Dermis blood vessel endothelial cell (primary cell): ENCODE results near the gene DNAH10. TPM values are rescaled to one million over a fixed set of nuclear protein-coding genes. Genes with fewer than 3 reads are reported as not detected.

Source experiments
- DNase-seq: peaks from one replicate; pipeline ENCODE4 v3.0.0; 2010
- total RNA-seq: library from RNA; depleted of rRNA; stranded (reverse); fragments of >200 nt; gene quantifications from 2 replicates; pipeline ENCODE4 v1.2.3, GENCODE V29; 2014

The DNAH10 gene
- total RNA-seq, 1 donor from 2014 or later: not detected

DNA sequence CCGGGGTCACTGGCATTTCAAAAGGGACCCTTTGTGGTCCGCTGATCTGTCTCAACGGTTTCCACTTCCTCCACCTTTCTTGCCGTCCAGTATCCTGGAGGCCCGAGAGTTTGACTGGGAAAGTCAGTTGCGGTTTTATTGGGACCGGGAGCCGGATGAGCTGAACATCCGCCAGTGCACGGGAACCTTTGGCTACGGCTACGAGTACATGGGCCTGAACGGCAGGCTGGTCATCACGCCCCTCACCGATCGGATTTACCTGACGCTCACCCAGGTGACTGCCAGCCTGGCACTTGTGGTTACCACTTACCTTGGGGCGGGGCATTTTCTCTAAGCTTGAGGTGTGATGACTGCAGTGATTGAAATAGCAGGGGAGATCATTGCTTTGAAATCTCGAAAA lies 83.8 kb downstream of the DNAH10 start:
- DNase-seq: no peak

GRCh38 chr12:123846340-123846739 lies 84.2 kb downstream of the DNAH10 start:
- no peak for DNase-seq

GRCh38 chr12:123847019-123847418 lies 84.9 kb downstream of the DNAH10 start:
- DNase-seq: no peak

DNA sequence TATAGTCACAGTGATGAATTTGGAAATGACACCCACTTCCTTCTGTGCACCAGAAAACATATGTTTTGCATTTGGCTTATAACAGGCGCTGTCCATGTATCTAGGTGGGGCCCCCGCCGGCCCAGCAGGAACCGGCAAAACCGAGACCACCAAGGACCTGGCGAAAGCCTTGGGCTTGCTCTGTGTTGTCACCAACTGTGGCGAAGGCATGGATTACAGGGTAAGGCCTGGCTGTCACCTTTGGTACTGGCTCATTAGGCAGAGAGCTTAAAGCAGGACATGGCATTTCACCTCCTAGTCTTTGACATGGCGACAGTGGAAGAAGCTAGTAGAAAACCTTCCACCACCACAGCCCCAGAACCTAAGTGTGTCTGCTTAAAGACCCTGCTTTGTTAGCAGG lies 85.8 kb downstream of the DNAH10 start:
- no peak for DNase-seq

DNA sequence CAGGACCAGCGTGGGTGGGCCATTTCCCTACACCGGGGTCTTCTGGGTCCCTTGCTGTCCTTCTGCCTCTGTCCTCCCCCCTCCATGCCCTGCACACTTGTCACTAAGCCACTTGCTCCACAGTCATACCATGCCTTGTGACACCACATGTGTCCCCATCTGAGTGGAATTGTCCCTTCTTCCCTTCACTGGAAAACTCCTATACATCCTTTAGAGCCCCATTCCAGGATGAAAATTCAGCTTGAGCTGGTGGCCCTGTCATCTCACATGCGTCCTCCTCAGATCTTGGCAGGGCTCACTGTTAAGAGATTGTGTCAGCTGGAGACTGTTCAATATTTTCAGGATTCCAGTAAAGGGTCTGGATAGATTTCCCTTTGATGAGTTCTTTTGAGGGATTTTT lies 87.4 kb downstream of the DNAH10 start:
- DNase-seq: no peak

DNA sequence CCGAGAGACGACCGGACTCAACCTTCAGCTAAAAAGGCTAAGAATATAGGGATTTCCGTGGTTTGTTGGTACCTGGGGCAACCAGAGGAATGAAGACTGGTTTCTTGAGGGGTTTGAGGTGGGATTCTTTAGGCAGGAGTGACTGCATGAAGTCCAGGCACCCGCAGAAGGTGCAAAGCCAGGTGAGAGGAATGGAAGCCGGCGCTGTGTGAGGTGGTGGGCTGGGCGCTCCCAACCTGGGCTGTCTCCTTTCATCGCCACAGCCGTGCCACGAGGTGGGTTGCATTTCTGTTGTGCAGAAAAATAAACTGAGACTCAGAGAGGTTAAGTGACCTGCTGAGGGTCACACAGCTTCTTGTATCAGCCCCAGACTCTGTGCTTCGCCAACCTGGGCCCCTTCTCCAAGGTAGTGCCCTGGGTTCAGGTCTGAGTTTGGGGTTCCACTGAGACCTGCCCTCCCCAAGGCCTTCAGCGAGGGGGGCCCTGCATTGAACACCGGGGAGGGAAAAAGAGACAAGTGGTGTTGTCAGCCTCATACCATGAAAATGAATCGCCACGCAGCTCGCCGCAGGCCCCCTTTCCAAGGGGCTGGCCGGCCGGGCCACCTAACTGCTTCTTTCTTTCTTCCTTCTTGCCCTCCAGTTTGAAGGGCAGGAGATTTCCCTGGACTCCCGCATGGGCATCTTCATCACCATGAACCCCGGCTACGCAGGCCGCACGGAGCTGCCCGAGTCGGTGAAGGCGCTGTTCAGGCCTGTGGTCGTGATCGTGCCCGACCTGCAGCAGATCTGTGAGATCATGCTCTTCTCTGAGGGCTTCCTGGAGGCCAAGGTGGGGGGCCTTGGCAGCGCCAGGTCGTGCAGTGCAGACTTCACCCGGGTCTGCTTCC lies 88.4 kb downstream of the DNAH10 start:
- no peak for DNase-seq

GRCh38 chr12:123853396-123854070 lies 91.4 kb downstream of the DNAH10 start:
- no peak for DNase-seq

- DNase-seq: no peak
These were observed 92.1 kb downstream of the DNAH10 start for GRCh38 chr12:123854232-123854631.

GRCh38 chr12:123854918-123855317 lies 92.8 kb downstream of the DNAH10 start:
- no peak for DNase-seq

GRCh38 chr12:123856681-123857080 lies 94.6 kb downstream of the DNAH10 start:
- DNase-seq: no peak

DNA sequence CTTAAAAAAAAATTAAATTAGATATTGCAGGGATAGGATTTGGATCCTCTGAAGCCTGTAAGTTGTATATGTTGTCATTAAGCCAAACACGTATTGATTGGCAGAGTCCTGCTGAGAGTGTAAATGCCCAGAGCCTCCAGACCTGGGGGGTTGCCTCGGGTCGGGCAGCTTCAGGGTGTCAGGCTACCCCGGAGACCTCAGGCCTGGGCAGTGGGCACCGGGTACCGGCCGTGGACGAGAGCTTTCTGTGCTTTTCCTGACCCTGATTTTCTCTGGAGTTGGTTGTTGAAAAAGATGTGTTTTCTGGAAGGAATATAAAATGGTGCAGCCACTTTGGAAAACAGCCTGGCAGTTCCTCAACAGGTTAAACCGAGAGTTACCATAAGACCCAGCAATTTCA lies 96.1 kb downstream of the DNAH10 start:
- DNase-seq: no peak

DNA sequence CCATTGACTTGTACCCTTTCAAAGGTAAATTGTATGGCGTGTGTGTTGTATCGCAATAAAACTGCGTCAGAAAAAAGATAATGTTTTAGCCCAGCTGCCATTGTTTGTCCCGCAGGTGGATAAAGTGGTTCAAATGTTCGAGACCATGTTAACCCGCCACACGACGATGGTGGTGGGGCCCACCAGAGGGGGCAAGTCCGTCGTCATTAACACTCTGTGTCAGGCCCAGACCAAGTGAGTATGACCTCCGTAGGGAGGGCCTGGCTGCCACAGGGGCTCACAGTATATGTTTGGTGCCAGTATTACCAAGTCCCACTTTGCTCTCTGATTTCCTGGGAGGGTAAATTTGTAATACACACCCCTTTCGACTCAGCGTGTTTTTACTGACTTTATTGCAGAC lies 96.9 kb downstream of the DNAH10 start:
- no peak for DNase-seq

- DNase-seq: no peak
These were observed 98.3 kb downstream of the DNAH10 start for GRCh38 chr12:123860377-123860776.

GRCh38 chr12:123861392-123861791 lies 99.3 kb downstream of the DNAH10 start:
- no peak for DNase-seq

DNA sequence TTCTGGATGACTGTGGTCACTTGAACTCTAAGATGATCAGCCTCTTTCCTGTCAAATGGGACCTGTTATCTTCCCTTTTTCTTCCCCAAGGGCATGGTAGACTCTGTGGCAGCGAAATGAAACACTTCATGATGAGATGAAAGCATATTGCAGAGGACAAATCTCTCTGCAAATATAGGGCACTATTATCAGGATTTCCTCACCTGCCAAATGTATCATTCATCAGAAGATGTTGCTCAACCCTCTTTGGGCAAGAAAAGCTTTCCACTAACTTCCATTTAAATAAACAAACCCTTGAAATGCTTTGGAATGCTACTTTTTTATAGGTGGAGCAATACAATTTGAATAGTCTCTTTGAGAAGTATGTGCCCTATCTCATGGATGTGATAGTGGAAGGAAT lies 105.0 kb downstream of the DNAH10 start:
- no peak for DNase-seq

DNA sequence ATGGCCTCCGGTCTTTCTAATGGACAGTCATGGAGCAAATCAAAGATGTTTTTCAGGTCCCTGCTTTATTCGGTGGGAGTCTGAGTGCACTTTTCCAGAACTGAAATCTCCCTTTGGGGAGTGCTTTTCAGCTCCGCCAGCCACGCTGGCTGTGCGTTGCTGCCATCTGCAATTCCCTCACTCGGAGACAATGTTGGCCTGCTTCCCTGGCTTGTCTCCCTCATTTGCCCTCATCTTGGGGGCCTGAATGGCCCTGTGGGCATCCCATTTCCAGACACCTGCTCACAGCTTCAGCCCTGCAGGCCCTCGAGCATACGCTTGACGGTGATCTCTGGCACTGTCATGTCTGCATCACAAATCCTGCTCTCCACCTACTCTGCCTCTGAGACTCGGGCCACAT lies 106.7 kb downstream of the DNAH10 start:
- no peak for DNase-seq

- DNase-seq: no peak
These were observed 111.7 kb downstream of the DNAH10 start for GRCh38 chr12:123873793-123874192.

- DNase-seq: no peak
These were observed 115.9 kb downstream of the DNAH10 start for GRCh38 chr12:123877968-123878367.

GRCh38 chr12:123879101-123879500 lies 117.0 kb downstream of the DNAH10 start:
- DNase-seq: no peak

- DNase-seq: no peak
These were observed 117.6 kb downstream of the DNAH10 start for GRCh38 chr12:123879691-123880090.

DNA sequence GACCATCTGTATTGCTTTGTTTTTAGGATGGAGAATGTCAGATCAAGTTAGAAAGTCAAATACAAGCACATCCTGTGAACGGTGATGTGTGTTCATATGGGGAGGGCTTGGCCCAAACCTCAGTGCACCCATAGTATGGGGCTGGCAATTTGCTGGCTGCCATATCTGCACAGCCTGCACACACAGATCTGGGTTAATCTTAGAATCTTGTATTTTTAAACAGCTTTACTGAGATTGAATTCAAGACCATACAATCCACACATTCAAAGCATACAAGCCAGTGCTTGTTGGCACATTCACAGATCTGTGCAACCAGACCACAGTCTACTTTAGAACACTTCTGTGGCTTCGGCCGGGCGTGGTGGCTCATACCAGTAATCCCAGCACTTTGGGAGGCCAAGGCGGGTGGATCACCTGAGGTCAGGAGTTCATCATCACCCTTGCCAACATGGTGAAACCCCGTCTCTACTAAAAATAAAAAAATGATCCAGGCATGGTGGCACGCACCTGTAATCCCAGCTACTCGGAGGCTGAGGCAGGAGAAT lies 120.1 kb downstream of the DNAH10 start:
- no peak for DNase-seq

- no peak for DNase-seq
These were observed 124.2 kb downstream of the DNAH10 start for GRCh38 chr12:123886258-123886657.

- DNase-seq: no peak
These were observed 125.0 kb downstream of the DNAH10 start for GRCh38 chr12:123886931-123887582.
